Midbrain (tissue), 1 donor: ENCODE measurements around the gene CEP290.
A peak's percentile ranks its signal among the peaks of the same experiment; 100 is the strongest.
"Not testable (repeated sequence)": the region's sequence is repeated elsewhere in the genome, so short reads cannot be mapped to it uniquely, and the experiment has no call there.

Experiments used
- DNase-seq: peaks from one replicate; lab custom pipeline; 2025; lab: John Stamatoyannopoulos, UW

Gene CEP290

DNA sequence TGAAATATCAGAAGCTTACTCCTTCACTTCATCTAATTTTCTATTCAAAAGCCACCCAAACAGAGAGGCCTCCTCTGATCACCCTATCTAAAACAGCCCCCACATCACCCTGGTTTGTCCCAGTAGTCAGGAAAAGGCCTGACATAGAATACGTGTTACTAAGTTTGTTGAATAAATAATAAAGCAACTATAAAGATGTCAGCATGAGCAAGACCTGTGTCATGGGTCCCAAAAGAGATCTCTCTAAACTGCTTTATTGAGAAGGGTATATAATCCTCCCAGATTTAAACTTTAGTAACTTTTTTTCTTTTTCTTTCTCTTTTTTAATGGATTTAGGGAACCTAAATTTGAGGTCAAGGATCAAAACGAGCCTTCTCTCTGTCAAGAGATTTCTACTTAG, 85.3 kb downstream of the CEP290 start:
- DNase-seq = no peak

DNA sequence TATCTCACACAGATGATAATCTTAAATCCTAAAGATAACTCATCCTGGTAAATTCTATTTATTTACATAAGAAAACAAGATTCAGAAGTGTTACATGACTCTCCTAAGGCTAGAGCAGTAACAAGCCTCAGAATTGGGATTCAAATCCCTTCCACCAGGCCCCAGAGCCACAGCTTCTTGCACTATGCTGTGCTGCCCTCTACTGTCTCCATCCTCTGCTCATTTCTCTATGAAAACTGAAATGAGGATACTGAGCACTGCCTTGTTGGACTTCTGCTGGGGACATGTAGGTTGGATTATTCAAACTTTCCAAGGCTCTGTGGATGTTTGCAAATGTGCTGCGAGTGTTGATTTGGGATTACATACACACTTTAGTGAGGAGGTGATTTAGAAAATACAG, 89.2 kb downstream of the CEP290 start:
- DNase-seq = peak; percentile 55

GRCh38 chr12:88044035-88044434, 97.9 kb downstream of the CEP290 start:
- DNase-seq = no peak

DNA sequence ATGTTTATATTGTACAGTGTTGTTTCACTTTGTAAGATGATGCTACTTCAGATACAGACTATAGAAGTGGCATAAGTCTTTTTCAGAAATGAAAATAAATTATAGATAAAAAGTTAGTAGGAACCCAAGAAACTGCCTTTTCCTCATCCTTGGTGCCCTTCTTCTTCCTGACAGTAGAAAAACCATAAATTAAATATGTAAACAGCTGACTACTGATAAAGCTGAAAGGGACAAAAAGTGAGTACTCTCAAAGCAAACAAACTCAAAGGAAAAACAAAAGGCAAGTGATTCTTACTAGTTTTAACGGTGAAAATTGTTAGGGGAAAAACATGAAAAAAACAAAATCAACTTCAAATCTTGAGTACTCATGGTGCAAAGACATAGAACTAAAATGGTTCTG, 104.1 kb downstream of the CEP290 start:
- DNase-seq = no peak

- no peak for DNase-seq
Measured at GRCh38 chr12:88036353-88036965, 105.4 kb downstream of the CEP290 start.

GRCh38 chr12:88035907-88036289, 106.0 kb downstream of the CEP290 start:
- no peak for DNase-seq

DNA sequence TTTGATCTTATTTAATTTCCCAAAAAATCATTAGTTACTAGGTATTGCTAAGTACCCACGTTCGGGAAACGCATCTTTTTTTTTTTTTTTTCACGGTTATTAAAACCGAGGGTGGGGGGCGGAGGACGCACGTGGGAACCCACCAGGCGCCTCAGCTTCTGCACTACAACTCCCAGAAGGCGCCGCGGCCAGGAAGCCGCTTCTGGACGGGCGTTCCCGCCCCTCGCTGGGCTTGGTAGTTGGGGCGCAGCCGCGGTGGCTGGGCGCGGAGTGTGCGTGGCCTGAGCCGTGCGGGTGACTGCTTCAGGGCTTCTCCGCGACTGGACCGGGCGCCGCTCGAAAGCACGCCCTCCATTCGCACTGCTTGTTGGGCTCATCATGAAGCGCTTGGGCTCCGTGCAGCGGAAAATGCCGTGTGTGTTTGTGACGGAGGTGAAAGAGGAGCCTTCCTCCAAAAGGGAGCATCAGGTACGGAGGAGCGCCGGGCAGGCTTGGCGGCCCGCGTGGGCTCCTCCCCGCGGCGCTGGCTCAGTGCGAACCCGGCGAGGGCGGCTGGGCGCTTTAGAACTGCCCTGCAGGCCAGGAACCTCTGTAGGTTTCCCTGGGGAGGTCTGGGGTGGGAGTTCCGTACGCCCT, 106.5 kb downstream of the CEP290 start:
- peak; percentile 94 for DNase-seq

DNA sequence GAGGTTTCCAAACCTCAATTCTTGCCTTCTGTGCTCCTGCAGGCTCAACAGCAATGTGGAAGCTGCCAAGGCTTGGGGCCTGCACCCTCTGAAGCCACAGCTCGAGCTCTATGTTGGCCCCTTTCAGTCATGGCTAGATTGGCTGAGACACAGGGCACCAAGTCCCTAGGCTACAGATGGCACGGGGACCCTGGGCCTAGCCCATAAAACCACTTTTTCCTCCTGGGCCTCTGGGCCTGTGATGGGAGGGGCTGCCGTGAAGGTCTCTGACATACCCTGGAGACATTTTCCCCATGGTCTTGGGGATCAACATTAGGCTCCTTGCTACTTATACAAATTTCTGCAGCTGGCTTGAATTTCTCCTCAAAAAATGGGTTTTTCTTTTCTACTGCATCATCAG, 110.7 kb downstream of the CEP290 start:
- not testable (repeated sequence) for DNase-seq

DNA sequence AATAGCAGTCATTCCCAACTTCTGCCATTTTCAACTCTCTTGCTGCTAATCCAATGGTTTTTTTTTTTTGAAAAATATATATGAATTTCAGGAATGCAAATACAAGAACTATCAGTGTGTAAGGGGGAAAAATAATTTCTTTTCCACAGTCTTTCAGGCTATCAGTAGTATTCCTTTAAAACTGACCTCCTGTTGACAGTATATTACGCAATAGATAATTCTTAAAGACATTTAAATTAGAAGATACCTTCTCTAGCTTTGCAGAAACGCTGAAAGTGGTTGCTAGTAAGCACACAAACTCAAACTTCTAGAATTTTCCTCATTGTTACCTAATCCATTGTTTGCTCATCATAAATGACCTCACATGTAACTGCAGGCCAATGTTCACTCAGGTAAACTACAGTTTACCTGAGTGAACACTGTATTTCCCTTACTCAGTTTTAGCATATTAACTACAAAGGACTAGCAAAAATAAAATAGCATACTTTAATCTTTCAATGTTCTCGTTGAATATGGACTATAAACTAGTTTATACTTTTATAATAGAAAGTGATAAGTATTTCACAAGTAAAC, 112.7 kb downstream of the CEP290 start, which contains the start of gene C12orf50:
TSS of gene C12orf50 (minus strand) at position 309 of the 573 bp plus-strand sequence. CDS start 2,439 bp downstream, outside the sequence.
- no peak for DNase-seq

- DNase-seq = no peak
Measured at GRCh38 chr12:88026196-88026595, 115.7 kb downstream of the CEP290 start.

DNA sequence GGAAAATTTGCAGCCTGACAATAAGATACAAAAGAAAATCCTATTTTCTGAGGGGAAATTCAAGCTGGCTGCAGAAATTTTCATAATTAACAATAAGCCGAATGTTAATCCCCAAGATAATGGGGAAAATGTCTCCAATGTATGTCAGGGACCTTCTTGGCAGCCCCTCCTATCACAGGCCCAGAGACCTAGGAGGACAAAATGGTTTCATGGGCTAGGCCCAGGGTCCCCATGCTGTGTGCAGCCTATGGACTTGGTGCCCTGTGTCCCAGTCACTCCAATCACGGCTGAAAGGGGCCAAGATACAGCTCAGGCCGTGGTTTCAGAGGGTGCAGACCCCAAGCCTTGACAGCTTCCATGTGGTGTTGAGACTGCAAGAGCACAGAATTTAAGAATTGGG, 123.9 kb downstream of the CEP290 start:
- no peak for DNase-seq

DNA sequence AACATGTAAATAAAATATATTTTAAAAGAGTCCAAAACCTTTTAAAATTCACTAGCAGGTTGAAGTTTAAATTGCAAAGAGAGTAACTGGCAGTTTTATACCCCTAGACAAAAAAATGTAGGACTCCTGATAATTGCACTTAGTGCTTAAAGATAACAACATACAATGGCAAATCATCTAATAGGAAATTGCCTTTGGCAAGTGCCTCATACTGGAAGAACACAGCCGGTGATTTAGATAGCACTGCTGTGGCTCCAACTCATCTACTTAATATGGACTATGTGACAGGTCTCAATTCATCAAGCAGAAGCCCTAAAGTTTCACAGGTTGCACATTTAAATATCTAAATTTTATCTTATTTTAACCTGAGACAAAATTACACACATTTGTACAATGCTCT, 126.1 kb downstream of the CEP290 start:
- no peak for DNase-seq

DNA sequence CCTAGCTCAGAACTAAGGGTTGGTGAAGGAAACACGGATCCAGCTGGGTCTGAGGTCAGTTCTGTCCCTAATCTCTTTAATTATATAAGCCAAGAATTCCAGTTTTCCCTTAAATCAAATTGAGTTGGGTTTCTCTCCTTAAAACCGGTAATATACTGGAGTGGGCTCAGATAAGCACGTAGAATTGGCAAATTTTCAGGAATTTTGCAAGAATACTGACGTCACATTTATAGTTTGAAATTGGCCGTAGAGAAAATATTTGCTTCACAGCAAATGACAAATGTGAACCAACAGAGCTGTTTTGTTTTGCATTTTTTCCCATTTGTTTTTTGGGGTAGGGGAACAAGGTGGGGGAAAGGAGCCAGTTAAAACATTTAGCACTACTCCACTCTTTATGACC, 130.1 kb downstream of the CEP290 start:
- no peak for DNase-seq

- peak; percentile 43 for DNase-seq
Measured at GRCh38 chr12:88006351-88006750, 135.5 kb downstream of the CEP290 start.

- no peak for DNase-seq
Measured at GRCh38 chr12:88001327-88001726, 140.6 kb downstream of the CEP290 start.
